A673 (cell line): ENCODE measurements around the gene MACROD1.

Source experiments
- CTCF ChIP-seq: fragments of 300-800, 200-600 bp; sonication (generic); conservative IDR thresholded peaks from 2 replicates; pipeline ENCODE4 v1.5.1; 2017; ENCODE audit warnings: low read depth, mild to moderate bottlenecking, antibody characterized with exemption, low read length, moderate library complexity, mixed read lengths
- EZH2 ChIP-seq: fragments of 200-600 bp; sonication (generic); IDR thresholded peaks from 2 replicates; pipeline ENCODE4 v1.6.1; 2017; ENCODE audit warnings: borderline replicate concordance, low read depth, mild to moderate bottlenecking, mixed read lengths, antibody characterized with exemption, low read length; ENCODE audit not compliant: poor library complexity, severe bottlenecking

GRCh38 chr11:64113462-64113780, 52.5 kb downstream of the MACROD1 start:
- TF ChIP-seq CTCF (no peak), EZH2 (no peak)
